HTR-8/SVneo (cell line): ENCODE measurements around the gene DOC2A.

Experiments used
- DNase-seq: peaks from one replicate; pipeline ENCODE4 v3.0.0; 2011; ENCODE audit warnings: low spot score, mixed read lengths; ENCODE audit not compliant: insufficient read length
- FAIRE-seq: peaks from 2 replicates; lab custom pipeline; 2011; peaks lifted over from hg19 to GRCh38; lab: Jason Lieb, UNC

DOC2A gene

DNA sequence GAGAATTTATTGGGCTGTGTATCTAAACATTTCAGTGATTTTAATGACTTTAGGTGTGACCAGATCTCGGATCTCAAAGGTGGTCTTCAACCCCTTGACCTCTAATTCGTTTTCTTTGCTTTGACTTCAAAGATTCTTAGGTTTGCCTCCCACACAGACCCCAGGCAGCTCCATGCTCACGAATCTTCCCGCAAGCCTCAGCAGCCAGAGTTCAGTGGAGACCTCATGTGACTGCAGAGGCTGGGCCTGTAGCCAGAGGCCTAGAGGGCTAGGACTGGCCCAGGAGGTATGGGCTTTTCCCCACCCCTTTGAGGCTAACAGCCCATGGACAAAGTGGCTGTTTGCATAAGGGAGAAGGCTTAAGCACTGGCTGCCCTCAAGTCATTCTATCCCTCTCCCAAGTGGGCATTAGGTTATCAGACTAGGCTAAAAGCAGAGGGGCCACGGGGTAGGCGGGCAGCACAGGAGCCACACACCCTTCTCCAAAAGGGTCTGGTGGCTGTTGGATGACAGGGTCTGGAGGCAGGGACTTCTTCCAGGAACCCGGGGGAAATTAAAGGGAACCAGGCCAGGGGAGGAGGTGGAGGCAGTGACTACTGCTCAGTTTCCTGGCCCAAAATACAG lies 18.4 kb downstream of the DOC2A start:
- no peak for DNase-seq
- FAIRE-seq: no peak

DNA sequence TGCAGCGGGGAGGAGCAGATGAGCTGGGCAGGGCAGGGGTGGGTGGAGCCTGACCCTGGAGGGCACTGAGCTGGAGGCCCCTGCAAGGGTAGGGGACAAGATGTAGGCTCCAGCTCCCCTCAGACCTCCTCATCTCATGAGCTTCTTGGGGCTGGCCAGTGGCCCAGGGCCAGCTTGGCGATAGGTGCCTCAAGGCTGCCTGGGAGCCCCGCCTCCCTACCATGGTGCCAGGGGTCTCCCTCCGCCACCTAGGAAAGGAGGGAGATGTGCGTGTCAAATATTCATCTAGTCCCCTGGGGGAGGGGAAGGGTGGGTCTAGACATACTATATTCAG lies 19.3 kb downstream of the DOC2A start:
- no peak for DNase-seq
- no peak for FAIRE-seq

GRCh38 chr16:29990883-29991570 lies 19.8 kb downstream of the DOC2A start:
- DNase-seq (no peak), FAIRE-seq (no peak)

GRCh38 chr16:29990034-29990433 lies 20.8 kb downstream of the DOC2A start:
- FAIRE-seq: no peak
- DNase-seq: no peak

DNA sequence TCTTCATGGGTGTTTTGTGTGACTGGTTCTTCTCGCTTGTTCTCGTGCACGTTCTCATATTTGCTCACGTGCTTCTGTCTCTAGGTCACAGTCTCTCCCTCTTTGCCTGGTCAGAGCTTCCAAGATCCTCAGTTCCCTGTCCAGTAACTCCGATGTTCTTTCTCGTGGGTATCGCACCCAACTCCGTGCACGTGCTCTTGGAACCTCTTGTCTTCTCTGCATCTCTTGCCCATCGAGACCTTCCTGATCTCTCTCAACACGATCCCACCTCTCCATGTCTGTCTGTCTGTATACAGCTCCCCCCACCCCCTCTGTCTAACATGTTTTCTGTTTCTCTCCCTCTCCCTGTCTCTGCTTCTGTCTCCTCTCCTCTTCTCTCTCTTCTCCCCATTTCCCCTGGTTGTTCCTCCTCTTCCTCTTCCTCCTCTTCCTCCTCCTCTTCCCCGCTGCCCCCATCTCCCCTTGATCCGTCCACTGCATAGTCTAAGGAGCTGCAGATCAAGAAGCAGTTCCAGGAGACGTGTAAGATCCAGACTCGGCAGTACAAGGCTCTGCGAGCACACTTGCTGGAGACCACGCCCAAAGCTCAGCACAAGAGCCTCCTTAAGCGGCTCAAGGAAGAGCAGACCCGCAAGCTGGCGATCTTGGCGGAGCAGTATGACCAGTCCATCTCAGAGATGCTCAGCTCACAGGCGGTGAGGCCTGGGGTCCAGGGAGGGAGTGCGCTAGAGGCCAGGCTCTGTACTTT lies 21.5 kb downstream of the DOC2A start:
- no peak for FAIRE-seq
- DNase-seq: no peak

DNA sequence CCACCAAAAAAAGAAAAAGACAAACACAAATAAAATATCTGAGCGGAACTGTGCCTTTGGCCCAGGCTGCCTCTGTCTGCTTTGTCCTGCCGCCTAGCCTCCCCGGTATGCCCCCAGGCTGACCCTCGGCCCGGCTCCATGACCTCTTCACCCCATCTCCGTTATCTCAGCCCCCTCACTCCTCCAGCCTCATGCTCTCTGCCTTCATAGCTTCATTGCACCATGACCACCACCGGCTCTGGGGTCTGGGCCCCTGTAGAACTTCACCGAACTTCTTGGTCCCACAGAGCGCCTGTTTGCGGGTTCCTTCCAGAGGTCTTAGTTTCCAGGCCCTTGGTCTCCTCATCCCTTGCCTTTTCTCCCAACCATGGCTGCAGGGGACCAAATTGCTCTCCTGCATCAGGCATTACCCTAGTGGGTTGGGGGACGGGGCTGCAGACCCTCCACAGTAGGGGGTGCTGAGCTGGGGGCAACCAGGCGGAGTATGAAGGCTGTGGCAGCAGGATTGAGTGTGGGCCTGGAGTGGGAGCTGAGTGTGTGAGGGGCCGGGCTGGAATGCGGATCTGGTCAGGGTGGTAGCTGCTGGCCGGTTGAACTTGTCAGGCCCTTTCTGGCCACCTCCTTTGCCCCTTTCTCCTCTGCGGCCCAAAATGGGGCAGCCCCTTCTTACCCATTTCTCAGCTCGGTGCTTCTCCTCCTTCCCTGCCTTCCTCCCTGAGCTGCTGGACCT lies 22.3 kb downstream of the DOC2A start:
- no peak for DNase-seq
- FAIRE-seq: no peak

- FAIRE-seq: no peak
Measured at GRCh38 chr16:29987371-29988085, 23.3 kb downstream of the DOC2A start.

DNA sequence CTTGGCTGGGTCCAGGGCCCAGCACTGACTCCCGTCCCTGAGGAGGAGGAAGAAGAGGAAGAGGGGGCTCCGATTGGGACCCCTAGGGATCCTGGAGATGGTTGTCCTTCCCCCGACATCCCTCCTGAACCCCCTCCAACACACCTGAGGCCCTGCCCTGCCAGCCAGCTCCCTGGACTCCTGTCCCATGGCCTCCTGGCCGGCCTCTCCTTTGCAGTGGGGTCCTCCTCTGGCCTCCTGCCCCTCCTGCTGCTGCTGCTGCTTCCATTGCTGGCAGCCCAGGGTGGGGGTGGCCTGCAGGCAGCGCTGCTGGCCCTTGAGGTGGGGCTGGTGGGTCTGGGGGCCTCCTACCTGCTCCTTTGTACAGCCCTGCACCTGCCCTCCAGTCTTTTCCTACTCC lies 23.9 kb downstream of the DOC2A start:
- no peak for FAIRE-seq
- DNase-seq: no peak

More at GRCh38 chr16:29987371-29988085, 23.3 kb downstream of the DOC2A start:
- no peak for DNase-seq

- FAIRE-seq (no peak), DNase-seq (no peak)
Measured at GRCh38 chr16:29986231-29986630, 24.6 kb downstream of the DOC2A start.

GRCh38 chr16:29985271-29985811 lies 25.5 kb downstream of the DOC2A start:
- DNase-seq: no peak
- no peak for FAIRE-seq

DNA sequence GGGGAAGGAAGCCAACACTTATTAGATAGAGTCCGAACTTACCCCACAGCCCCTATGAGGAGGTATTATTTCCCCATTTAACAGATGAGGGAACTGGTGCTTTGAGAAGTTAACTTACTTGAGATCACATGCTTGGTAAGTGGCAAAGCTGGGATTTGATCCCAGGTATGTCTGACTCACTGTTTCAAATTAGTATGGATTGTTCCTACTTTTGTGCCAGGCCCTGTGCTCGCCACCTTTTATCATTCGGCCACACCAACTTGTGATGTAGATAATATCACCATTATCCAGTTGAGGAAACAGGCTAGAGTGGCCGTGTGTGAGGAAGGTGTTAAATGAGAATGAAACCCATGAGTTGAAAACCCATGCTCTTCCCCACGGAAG lies 26.1 kb downstream of the DOC2A start:
- no peak for FAIRE-seq
- no peak for DNase-seq

DNA sequence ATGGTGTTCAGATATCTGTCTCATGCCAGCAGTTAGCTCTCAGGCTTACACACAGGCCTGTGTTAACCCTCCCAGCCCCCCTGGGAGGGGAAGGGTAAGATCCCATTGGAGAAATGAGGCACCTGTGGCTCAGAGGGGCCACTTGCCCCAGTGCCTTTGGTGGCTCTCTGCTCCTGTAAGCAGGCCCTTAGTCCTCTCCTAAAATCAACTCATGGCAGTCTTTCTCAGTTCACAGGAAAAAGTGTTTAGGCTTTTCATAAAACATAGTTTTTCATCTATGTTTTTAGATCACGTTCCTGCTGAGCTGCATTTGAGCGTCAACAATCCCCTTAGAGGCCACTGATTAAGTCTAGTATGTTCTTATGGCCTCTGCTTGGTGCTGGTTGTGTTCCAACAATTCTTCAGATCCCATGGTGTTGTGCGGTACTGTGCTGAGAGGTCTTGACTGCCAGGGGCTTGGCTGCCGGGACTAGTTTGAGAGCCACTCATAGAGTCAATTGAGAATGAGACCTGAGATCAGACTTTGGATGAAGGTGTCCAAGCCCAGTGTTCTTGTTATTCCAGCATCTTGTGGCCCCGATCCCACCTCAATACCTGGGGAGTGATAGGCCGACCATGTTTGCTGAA lies 26.6 kb downstream of the DOC2A start:
- DNase-seq (no peak), FAIRE-seq (no peak)

DNA sequence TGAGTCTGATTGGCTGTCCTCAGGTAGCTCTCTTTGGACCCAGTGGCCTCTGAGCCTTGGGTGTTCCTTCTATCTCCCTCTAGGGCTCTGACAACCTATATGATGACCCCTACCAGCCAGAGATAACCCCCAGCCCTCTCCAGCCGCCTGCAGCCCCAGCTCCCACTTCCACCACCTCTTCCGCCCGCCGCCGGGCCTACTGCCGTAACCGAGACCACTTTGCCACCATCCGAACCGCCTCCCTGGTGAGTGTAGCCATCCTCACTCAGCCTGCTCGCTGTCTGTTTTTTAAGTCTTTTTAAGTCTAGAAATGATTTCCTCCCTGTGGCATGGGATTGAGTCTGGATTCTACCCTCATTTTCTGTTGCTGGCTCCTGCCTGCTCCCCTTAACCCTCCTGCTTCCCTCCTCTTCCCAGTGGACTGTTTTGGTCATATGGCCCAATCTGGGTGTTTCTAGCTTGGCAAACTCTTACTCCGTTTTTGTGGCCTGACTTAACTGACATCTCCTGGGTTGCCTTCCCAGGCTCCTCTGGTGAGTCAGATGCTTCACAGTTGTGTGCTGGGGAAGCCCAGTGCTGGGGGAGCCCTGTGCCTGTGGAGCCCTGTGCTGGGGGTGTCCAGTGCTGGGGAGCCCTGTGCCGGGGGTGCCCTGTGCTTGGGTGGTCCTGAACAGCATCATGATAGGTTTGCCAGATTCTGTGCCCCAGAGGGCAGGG lies 27.2 kb downstream of the DOC2A start:
- no peak for DNase-seq
- FAIRE-seq: no peak

DNA sequence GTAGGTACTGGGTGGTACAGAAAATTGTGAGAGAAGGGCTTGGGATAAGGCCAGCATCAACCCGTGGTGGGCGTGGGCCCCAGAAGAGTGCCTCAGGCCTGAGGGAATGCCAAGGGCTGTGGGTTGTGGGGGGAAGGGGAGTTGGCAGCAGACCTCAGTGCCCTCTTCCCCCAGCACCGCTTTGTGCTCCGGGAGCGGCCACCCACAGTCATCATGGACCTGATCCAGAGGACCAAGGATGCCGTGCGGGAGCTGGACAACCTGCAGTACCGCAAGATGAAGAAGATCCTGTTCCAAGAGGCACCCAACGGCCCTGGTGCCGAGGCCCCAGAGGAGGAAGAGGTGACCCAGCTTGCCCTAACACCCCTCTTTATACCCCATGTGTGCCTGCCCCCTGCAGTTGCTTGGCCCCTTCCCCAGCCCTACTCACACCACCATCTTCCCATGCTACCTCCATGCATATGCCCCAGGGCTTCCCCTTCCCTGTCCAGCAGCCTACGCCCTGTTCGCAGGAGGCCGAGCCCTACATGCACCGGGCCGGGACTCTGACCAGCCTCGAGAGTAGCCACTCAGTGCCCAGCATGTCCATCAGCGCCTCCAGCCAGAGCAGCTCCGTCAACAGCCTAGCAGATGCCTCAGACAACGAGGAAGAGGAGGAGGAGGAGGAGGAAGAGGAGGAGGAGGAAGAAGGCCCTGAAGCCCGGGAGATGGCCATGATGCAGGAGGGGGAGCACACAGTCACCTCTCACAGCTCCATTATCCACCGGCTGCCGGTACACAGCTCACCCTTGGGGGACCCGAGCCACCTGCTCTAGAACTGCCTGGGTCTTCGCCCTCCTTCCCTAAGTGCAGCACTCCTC lies 28.0 kb downstream of the DOC2A start:
- no peak for FAIRE-seq
- DNase-seq: no peak

GRCh38 chr16:29978564-29979270 lies 32.1 kb downstream of the DOC2A start:
- DNase-seq (no peak), FAIRE-seq (no peak)

DNA sequence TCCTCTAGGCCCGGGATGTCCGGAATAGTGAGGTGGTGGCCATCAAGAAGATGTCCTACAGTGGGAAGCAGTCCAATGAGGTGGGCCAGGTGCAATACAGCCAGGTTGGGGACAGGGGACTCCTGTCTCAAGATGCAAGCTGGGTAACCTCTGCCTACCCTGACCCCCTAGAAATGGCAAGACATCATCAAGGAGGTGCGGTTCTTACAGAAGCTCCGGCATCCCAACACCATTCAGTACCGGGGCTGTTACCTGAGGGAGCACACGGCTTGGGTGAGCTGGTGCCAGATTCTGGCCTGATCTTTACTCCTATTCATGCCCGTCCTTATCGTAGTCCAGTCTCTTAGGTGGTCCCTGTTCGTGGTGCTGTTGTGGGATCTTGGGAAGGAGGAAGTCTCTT lies 32.7 kb downstream of the DOC2A start:
- FAIRE-seq: no peak

GRCh38 chr16:29977063-29977825 lies 33.6 kb downstream of the DOC2A start:
- no peak for DNase-seq
- no peak for FAIRE-seq

More for the DNA sequence above, 32.7 kb downstream of the DOC2A start:
- no peak for DNase-seq
